NCI-H524 (cell line): ENCODE data around the gene RGS9.

ENCODE experiments used
- DNase-seq, 2 experiments: peaks; one replicate each; lab custom pipeline; 2025; lab: John Stamatoyannopoulos, UW

RGS9 gene

GRCh38 chr17:65260626-65261025 lies 123.5 kb downstream of the RGS9 start:
- DNase-seq, result no peak

- DNase-seq, result no peak
These were observed 124.0 kb downstream of the RGS9 start for GRCh38 chr17:65261152-65261551.

- no peak for DNase-seq
These were observed 124.8 kb downstream of the RGS9 start for GRCh38 chr17:65261682-65262636.

GRCh38 chr17:65265276-65265675 lies 128.1 kb downstream of the RGS9 start:
- no peak for DNase-seq

- no peak for DNase-seq
These were observed 131.7 kb downstream of the RGS9 start for GRCh38 chr17:65268832-65269231.

- no peak for DNase-seq
These were observed 133.5 kb downstream of the RGS9 start for GRCh38 chr17:65270499-65271253.

GRCh38 chr17:65271296-65271695 lies 134.1 kb downstream of the RGS9 start:
- no peak for DNase-seq
